Kidney glomerular epithelial cell (primary cell): ENCODE measurements around the gene PRPSAP2.

Experiments
- DNase-seq: peaks from one replicate; lab custom pipeline; 2025; lab: John Stamatoyannopoulos, UW

The PRPSAP2 gene

GRCh38 chr17:18962494-18962815, 104.5 kb downstream of the PRPSAP2 start:
- DNase-seq = no peak

GRCh38 chr17:18963126-18964017, 105.4 kb downstream of the PRPSAP2 start:
- no peak for DNase-seq

GRCh38 chr17:18964018-18964351, 106.1 kb downstream of the PRPSAP2 start:
- no peak for DNase-seq

GRCh38 chr17:18964550-18964949, 106.6 kb downstream of the PRPSAP2 start:
- no peak for DNase-seq

- DNase-seq = no peak
Observed at GRCh38 chr17:18965530-18966236, 107.8 kb downstream of the PRPSAP2 start.

- no peak for DNase-seq
Observed at GRCh38 chr17:18966831-18967624, 109.1 kb downstream of the PRPSAP2 start.

GRCh38 chr17:18967916-18968315, 110.0 kb downstream of the PRPSAP2 start:
- DNase-seq = no peak

GRCh38 chr17:18968345-18968744, 110.4 kb downstream of the PRPSAP2 start:
- no peak for DNase-seq

GRCh38 chr17:18968945-18969887, 111.3 kb downstream of the PRPSAP2 start:
- no peak for DNase-seq

- no peak for DNase-seq
Observed at GRCh38 chr17:18970582-18971480, 112.9 kb downstream of the PRPSAP2 start.

GRCh38 chr17:18971801-18972200, 113.9 kb downstream of the PRPSAP2 start:
- no peak for DNase-seq

GRCh38 chr17:18974407-18975149, 116.6 kb downstream of the PRPSAP2 start:
- DNase-seq = no peak

GRCh38 chr17:18975597-18975996, 117.7 kb downstream of the PRPSAP2 start:
- no peak for DNase-seq

- DNase-seq = no peak
Observed at GRCh38 chr17:18976201-18976600, 118.3 kb downstream of the PRPSAP2 start.

- no peak for DNase-seq
Observed at GRCh38 chr17:18977021-18977420, 119.1 kb downstream of the PRPSAP2 start.

- DNase-seq = no peak
Observed at GRCh38 chr17:18977646-18978045, 119.7 kb downstream of the PRPSAP2 start.

- DNase-seq = no peak
Observed at GRCh38 chr17:18978050-18978449, 120.1 kb downstream of the PRPSAP2 start.

GRCh38 chr17:18978655-18979054, 120.7 kb downstream of the PRPSAP2 start:
- DNase-seq = no peak
